GM21528 (cell line): ENCODE measurements around the gene POLR1E.
"Not testable (repeated sequence)": the region's sequence is repeated elsewhere in the genome, so short reads cannot be mapped to it uniquely, and the experiment has no call there.

Source experiments
- ATAC-seq: cut with Tn5 transposase; IDR thresholded peaks from one replicate; pipeline ENCODE4 v1.9.1; 2021; ENCODE audit warnings: mild to moderate bottlenecking, moderate library complexity; ENCODE audit not compliant: unreplicated experiment, low FRiP score

POLR1E gene

GRCh38 chr9:37499297-37499696, 13.5 kb downstream of the POLR1E start:
- ATAC-seq: no peak

GRCh38 chr9:37501957-37502596, 16.3 kb downstream of the POLR1E start:
- ATAC-seq: no peak

- ATAC-seq: no peak
These were observed 18.0 kb downstream of the POLR1E start for GRCh38 chr9:37503736-37504135.

GRCh38 chr9:37504605-37505004, 18.9 kb downstream of the POLR1E start:
- no peak for ATAC-seq

- ATAC-seq: no peak
These were observed 21.9 kb downstream of the POLR1E start for GRCh38 chr9:37507566-37508134.

GRCh38 chr9:37508135-37508833, 22.5 kb downstream of the POLR1E start:
- ATAC-seq: no peak

GRCh38 chr9:37508834-37509206, 23.1 kb downstream of the POLR1E start:
- no peak for ATAC-seq

- no peak for ATAC-seq
These were observed 23.8 kb downstream of the POLR1E start for GRCh38 chr9:37509536-37509935.

- ATAC-seq: not testable (repeated sequence)
These were observed 24.3 kb downstream of the POLR1E start for GRCh38 chr9:37510053-37510452.

- ATAC-seq: no peak
These were observed 25.6 kb downstream of the POLR1E start for GRCh38 chr9:37511016-37512010.

- no peak for ATAC-seq
These were observed 26.7 kb downstream of the POLR1E start for GRCh38 chr9:37512437-37512836.

GRCh38 chr9:37514415-37514814, 28.7 kb downstream of the POLR1E start:
- ATAC-seq: not testable (repeated sequence)

GRCh38 chr9:37514999-37515398, 29.3 kb downstream of the POLR1E start:
- ATAC-seq: no peak

- no peak for ATAC-seq
These were observed 30.0 kb downstream of the POLR1E start for GRCh38 chr9:37515620-37516258.

GRCh38 chr9:37517923-37518322, 32.2 kb downstream of the POLR1E start:
- ATAC-seq: no peak

GRCh38 chr9:37520641-37521040, 34.9 kb downstream of the POLR1E start:
- ATAC-seq: no peak

GRCh38 chr9:37521111-37521510, 35.4 kb downstream of the POLR1E start:
- no peak for ATAC-seq

- ATAC-seq: no peak
These were observed 37.2 kb downstream of the POLR1E start for GRCh38 chr9:37522971-37523370.

- ATAC-seq: no peak
These were observed 38.2 kb downstream of the POLR1E start for GRCh38 chr9:37523916-37524315.
